Upper lobe of left lung (tissue), 6 donors: ENCODE data around the gene PSMC2. TPM values are rescaled to one million over a fixed set of nuclear protein-coding genes. Genes with fewer than 3 reads are reported as not detected.
"Not testable (repeated sequence)": the region's sequence is repeated elsewhere in the genome, so short reads cannot be mapped to it uniquely, and the experiment has no call there.

Experiments used
- ATAC-seq, 2 donors: fragments of 200-7000 bp; cut with Tn5 transposase; one replicate each; pipeline ENCODE4 v1.9.1; 2022; ENCODE audit warnings: mild to moderate bottlenecking in 2 of 2, moderate library complexity in 2 of 2; ENCODE audit not compliant: low FRiP score in 2 of 2
- DNase-seq, 2 donors: peaks; one replicate each; pipeline ENCODE4 v3.0.0-alpha.2; 2019 to 2020
- H3K27ac ChIP-seq, 4 donors: fragments of 200-600 bp; sonication (generic); one replicate each; pipeline ENCODE4 v1.5.1; 2016 to 2019
- H3K27me3 ChIP-seq, 4 donors: fragments of 200-600 bp; sonication (generic); one replicate each; pipeline ENCODE4 v1.5.1; 2017 to 2019
- H3K36me3 ChIP-seq, 4 donors: fragments of 200-600 bp; sonication (generic); one replicate each; pipeline ENCODE4 v1.5.1; 2016 to 2019
- H3K4me1 ChIP-seq, 4 donors: fragments of 200-600 bp; sonication (generic); one replicate each; pipeline ENCODE4 v1.5.1; 2018 to 2019
- H3K4me3 ChIP-seq, 4 donors: fragments of 200-600 bp; sonication (generic); one replicate each; pipeline ENCODE4 v1.5.1; 2017 to 2019; ENCODE audit warnings: mild to moderate bottlenecking in 2 of 4, moderate library complexity in 1 of 4
- H3K9me3 ChIP-seq, 4 donors: fragments of 200-600 bp; sonication (generic); one replicate each; pipeline ENCODE4 v1.5.1; 2018 to 2019
- EP300 ChIP-seq, 4 donors: sonication (generic); formaldehyde crosslinking; IDR thresholded peaks; one replicate each; pipeline ENCODE4 v1.5.1; 2017; ENCODE audit warnings: antibody characterized with exemption in 4 of 4, control low read depth in 2 of 4
- POLR2A ChIP-seq, 4 donors: fragments of 450-650 bp; IDR thresholded peaks; one replicate each; pipeline ENCODE4 v1.5.1; 2016 to 2017; ENCODE audit warnings: antibody characterized with exemption in 4 of 4, mild to moderate bottlenecking in 2 of 4
- POLR2AphosphoS5 ChIP-seq, 2 donors: sonication (generic); formaldehyde crosslinking; IDR thresholded peaks; one replicate each; pipeline ENCODE4 v1.5.1; 2017; ENCODE audit warnings: antibody characterized with exemption in 2 of 2
- WGBS, 2 donors: methylation state at CpG; one replicate each; pipeline ENCODE4 v1.1.5; 2017 to 2018; 5-methylcytosine and 5-hydroxymethylcytosine counted together
- total RNA-seq, 6 donors: library from RNA; depleted of rRNA in 4 of 6; stranded (reverse); fragments of >200 nt in 4 of 6; gene quantifications; one replicate each; pipeline versions ENCODE4 v1.1.0 to v1.2.1, GENCODE V29; 2016 to 2021
- TF ChIP-seq, protein P1 (sequence below), 6 experiments: fragments of 450-650 bp in 4 of 6; fragments of 200-600 bp in 2 of 6; sonication (generic) in 2 of 6; IDR thresholded peaks; one replicate each; pipeline ENCODE4 v1.5.1; 2016 to 2019; ENCODE audit warnings: antibody characterized with exemption in 6 of 6
- donor health status: DM: no; HTN: no; CAD: no; lungs with moderate emphysema.
- donor health status: DM: no; HTN: yes; CAD: no; lungs with severe emphysema.

PSMC2 gene
- total RNA-seq, 6 donors from 2014 or later = 26.2 to 114 (median 91.8) TPM

DNA sequence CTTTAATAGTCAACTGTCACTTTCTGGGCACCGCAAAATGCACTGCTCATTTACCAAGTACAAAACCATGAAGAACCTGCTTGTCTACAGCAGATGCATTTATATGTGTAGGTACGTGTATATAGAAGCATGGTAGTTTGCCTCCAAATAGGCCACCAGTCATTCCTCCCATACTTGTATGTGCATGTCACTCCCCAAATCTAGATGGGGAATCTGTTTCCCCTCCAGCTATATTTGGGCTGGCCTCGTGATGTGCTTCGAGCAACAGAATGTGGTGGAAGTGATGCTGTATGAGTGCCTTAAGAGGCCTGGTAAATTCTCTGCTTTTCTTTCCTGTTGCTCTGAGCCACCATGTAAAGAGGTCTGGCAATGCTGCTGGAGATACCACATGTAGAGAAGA, 47.1 kb downstream of the PSMC2 start:
- H3K4me3 ChIP-seq = no peak overlapping the region
- 69 to 94% methylated on average over 4 of the region's 4 CpGs for WGBS, 2 donors
- H3K36me3 ChIP-seq = no peaks in the 10 kb centered on the region
- ATAC-seq (no peak), DNase-seq (no peak)
- no peaks in the 10 kb centered on the region for H3K9me3 ChIP-seq
- no peak overlapping the region for H3K27ac ChIP-seq
- no peaks in the 10 kb centered on the region for H3K4me1 ChIP-seq
- no peaks in the 10 kb centered on the region for H3K27me3 ChIP-seq
- TF ChIP-seq EP300 (IDR thresholded peaks at IDR 0.05) (no peak), POLR2A (IDR thresholded peaks at IDR 0.05) (no peak), POLR2AphosphoS5 (IDR thresholded peaks at IDR 0.05) (no peak)
- TF ChIP-seq, protein P1, sequence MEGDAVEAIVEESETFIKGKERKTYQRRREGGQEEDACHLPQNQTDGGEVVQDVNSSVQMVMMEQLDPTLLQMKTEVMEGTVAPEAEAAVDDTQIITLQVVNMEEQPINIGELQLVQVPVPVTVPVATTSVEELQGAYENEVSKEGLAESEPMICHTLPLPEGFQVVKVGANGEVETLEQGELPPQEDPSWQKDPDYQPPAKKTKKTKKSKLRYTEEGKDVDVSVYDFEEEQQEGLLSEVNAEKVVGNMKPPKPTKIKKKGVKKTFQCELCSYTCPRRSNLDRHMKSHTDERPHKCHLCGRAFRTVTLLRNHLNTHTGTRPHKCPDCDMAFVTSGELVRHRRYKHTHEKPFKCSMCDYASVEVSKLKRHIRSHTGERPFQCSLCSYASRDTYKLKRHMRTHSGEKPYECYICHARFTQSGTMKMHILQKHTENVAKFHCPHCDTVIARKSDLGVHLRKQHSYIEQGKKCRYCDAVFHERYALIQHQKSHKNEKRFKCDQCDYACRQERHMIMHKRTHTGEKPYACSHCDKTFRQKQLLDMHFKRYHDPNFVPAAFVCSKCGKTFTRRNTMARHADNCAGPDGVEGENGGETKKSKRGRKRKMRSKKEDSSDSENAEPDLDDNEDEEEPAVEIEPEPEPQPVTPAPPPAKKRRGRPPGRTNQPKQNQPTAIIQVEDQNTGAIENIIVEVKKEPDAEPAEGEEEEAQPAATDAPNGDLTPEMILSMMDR (IDR thresholded peaks at IDR 0.05) = no peak

DNA sequence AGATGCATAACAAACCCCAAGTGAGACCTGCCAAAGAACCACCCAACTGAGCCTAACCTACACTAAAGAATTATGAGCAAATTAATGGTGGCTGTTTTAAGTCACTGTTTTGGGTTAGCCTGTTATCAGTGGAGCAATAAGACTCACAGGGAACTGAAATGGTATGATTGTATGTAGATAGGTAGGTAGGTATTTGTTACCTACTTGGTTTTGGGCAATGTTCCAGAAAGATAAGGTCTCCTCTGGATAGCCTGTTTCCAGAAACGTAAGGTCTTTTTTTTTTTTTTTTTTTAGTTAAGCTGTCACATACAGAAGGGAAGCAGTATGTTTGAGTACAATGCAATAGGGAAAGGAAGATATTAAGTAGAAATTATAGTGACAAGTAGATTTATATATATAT, 47.6 kb downstream of the PSMC2 start:
- ATAC-seq (no peak), DNase-seq (no peak)
- no peaks in the 10 kb centered on the region for H3K9me3 ChIP-seq
- TF ChIP-seq POLR2A (IDR thresholded peaks at IDR 0.05) (no peak), EP300 (IDR thresholded peaks at IDR 0.05) (no peak), POLR2AphosphoS5 (IDR thresholded peaks at IDR 0.05) (no peak)
- TF ChIP-seq, protein P1 (IDR thresholded peaks at IDR 0.05) = no peak
- H3K4me1 ChIP-seq = no peaks in the 10 kb centered on the region
- H3K4me3 ChIP-seq = no peak overlapping the region
- H3K27me3 ChIP-seq = no peaks in the 10 kb centered on the region
- no peaks in the 10 kb centered on the region for H3K36me3 ChIP-seq
- H3K27ac ChIP-seq = no peak overlapping the region
- 39 to 49% methylated on average over 1 of the region's 1 CpG for WGBS, 2 donors

GRCh38 chr7:103396471-103396870, 49.0 kb downstream of the PSMC2 start:
- no peak overlapping the region for H3K27ac ChIP-seq
- no peak overlapping the region for H3K4me3 ChIP-seq
- no peaks in the 10 kb centered on the region for H3K4me1 ChIP-seq
- DNase-seq (no peak), ATAC-seq (no peak)
- TF ChIP-seq EP300 (IDR thresholded peaks at IDR 0.05) = no peak
- no peak for TF ChIP-seq POLR2A (IDR thresholded peaks at IDR 0.05)
- no peak for TF ChIP-seq POLR2AphosphoS5 (IDR thresholded peaks at IDR 0.05)
- TF ChIP-seq, protein P1 (IDR thresholded peaks at IDR 0.05) = no peak
- no peaks in the 10 kb centered on the region for H3K9me3 ChIP-seq
- H3K36me3 ChIP-seq = no peaks in the 10 kb centered on the region
- no peaks in the 10 kb centered on the region for H3K27me3 ChIP-seq
- WGBS, 2 donors = 57 to 78% methylated on average over 8 of the region's 8 CpGs

DNA sequence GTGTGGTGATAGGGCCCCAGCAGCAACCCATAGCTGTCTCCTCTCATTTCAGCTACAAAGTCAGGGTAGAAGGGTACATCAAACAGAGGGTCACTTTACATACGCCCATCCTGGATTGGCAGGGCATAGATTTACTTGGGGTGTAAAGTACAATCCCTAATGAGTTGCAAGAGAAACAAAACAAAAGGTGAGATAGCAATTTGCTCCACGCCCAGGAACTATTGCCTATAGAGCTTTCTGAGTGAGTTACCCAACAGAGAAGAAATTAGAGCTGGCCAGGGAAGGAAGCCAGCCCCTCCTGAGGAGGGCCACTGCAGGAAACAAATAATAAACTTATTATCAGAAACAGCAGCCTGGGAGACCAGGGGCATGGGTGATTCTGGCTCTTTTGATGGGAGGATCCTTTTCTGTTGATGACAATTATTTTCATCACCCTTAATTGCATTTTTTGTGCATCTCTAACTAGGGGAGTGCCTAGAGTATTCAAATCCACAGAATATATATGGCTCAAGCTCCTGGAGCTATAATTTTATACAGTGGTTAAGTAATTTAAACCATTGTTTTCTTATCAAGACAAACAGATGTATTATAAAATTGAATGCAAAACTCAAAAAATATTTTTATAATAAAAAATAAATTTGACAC, 51.2 kb downstream of the PSMC2 start:
- WGBS, 2 donors = 46 to 68% methylated on average over 2 of the region's 2 CpGs
- ATAC-seq (no peak), DNase-seq (no peak)
- no peak overlapping the region for H3K27ac ChIP-seq
- H3K36me3 ChIP-seq = no peaks in the 10 kb centered on the region
- H3K4me1 ChIP-seq = no peaks in the 10 kb centered on the region
- TF ChIP-seq POLR2AphosphoS5 (IDR thresholded peaks at IDR 0.05) (no peak), EP300 (IDR thresholded peaks at IDR 0.05) (no peak), POLR2A (IDR thresholded peaks at IDR 0.05) (no peak)
- TF ChIP-seq, protein P1 (IDR thresholded peaks at IDR 0.05) = no peak
- no peaks in the 10 kb centered on the region for H3K27me3 ChIP-seq
- H3K4me3 ChIP-seq = no peak overlapping the region
- no peaks in the 10 kb centered on the region for H3K9me3 ChIP-seq

DNA sequence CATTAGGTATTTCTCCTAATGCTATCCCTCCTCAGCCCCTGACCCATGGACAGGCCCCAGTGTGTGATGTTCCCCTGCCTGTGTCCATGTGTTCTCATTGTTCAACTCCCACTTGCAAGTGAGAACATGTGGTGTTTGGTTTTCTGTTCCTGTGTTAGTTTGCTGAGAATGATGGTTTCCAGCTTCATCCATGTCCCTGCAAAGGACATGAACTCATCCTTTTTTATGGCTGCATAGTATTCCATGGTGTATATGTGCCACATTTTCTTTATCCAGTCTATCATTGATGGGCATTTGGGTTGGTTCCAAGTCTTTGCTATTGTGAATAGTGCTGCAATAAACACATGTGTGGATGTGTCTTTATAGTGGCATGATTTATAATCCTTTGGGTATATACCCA, 52.2 kb downstream of the PSMC2 start:
- H3K36me3 ChIP-seq, H3K4me3 ChIP-seq, DNase-seq, H3K27me3 ChIP-seq, H3K27ac ChIP-seq, ATAC-seq, H3K9me3 ChIP-seq, H3K4me1 ChIP-seq: not testable (repeated sequence)

DNA sequence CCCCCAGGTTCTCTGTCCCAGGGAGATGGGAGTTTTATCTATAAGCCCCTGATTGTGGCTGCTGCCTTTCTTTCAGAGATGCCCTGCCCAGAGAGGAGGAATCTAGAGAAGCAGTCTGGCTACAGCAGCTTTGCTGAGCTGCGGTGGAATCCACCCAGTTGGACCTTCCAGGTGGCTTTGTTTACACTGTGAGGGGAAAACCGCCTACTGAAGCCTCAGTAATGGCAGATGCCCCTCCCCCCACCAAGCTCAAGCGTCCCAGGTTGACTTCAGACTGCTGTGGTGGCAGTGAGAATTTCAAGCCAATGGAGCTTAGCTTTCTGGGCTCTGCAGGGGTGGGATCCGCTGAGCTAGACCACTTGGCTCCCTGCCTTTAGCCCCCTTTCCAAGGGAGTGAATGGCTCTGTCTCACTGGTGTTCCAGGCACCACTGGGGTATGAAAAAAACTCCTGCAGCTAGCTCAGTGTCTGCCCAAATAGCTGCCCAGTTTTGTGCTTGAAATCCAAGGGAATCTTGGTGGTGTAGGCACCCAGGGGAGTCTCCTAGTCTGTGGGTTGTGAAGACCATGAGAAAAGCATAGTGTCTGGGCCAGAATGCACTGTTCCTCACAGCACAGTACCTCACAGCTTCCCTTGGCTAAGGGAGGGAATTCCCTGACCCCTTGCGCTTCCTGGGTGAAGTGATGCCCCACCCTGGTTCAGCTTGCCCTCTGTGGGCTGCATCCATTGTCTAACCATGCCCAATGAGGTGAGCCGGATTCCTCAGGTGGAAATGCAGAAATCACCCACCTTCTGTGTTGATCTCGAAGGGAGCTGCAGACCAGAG, 58.6 kb downstream of the PSMC2 start:
- not testable (repeated sequence) for H3K9me3 ChIP-seq, DNase-seq, H3K4me1 ChIP-seq, H3K27ac ChIP-seq, H3K27me3 ChIP-seq, H3K4me3 ChIP-seq, H3K36me3 ChIP-seq, ATAC-seq
- WGBS, 2 donors = 69 to 84% methylated on average over 2 to 7 of the region's 7 CpGs
